HEK293T (cell line): ENCODE data around the gene CD44.
"Not testable (repeated sequence)": the region's sequence is repeated elsewhere in the genome, so short reads cannot be mapped to it uniquely, and the experiment has no call there.

Source experiments
- CTCF ChIA-PET: fragments of 350-600 bp; formaldehyde crosslinking; extraction: SDS; loops from one replicate; lab custom pipeline; 2021; ENCODE audit warnings: antibody characterized with exemption, inconsistent platforms; lab: Yijun Ruan, JAX
- POLR2A ChIA-PET: fragments of 350-600 bp; formaldehyde crosslinking; extraction: SDS; loops from one replicate; lab custom pipeline; 2020; ENCODE audit warnings: antibody characterized with exemption, inconsistent platforms; lab: Yijun Ruan, JAX
- DNase-seq: peaks from one replicate; pipeline ENCODE4 v3.0.0; 2012; ENCODE audit warnings: mixed read lengths; ENCODE audit errors: extremely low spot score
- ARNT ChIP-seq: fragments of 450-650 bp; IDR thresholded peaks from 2 replicates; pipeline ENCODE4 v1.6.1; 2017; ENCODE audit warnings: mild to moderate bottlenecking
- BHLHE40 ChIP-seq: fragments of 450-650 bp; IDR thresholded peaks from 2 replicates; pipeline ENCODE4 v1.6.1; 2016; ENCODE audit warnings: mild to moderate bottlenecking, moderate library complexity, borderline replicate concordance
- CTBP1 ChIP-seq: fragments of 450-650 bp; IDR thresholded peaks from 2 replicates; pipeline ENCODE4 v1.6.1; 2016; ENCODE audit warnings: borderline replicate concordance
- ELF4 ChIP-seq: fragments of 450-650 bp; IDR thresholded peaks from 2 replicates; pipeline ENCODE4 v1.6.1; 2017; ENCODE audit warnings: antibody characterized with exemption
- FOXA1 ChIP-seq: fragments of 450-650 bp; IDR thresholded peaks from 2 replicates; pipeline ENCODE4 v1.6.1; 2016; ENCODE audit warnings: mild to moderate bottlenecking
- FOXK2 ChIP-seq: fragments of 450-650 bp; IDR thresholded peaks from 2 replicates; pipeline ENCODE4 v1.6.1; 2016; ENCODE audit warnings: mild to moderate bottlenecking
- FOXM1 ChIP-seq: fragments of 450-650 bp; IDR thresholded peaks from 2 replicates; pipeline ENCODE4 v1.6.1; 2017; ENCODE audit warnings: mild to moderate bottlenecking, borderline replicate concordance
- HDGF ChIP-seq: fragments of 450-650 bp; IDR thresholded peaks from 2 replicates; pipeline ENCODE4 v1.6.1; 2017; ENCODE audit warnings: antibody characterized with exemption, borderline replicate concordance
- L3MBTL2 ChIP-seq: fragments of 450-650 bp; conservative IDR thresholded peaks from 2 replicates; pipeline ENCODE4 v1.6.1; 2016; ENCODE audit warnings: mild to moderate bottlenecking
- LEF1 ChIP-seq: fragments of 450-650 bp; IDR thresholded peaks from 2 replicates; pipeline ENCODE4 v1.6.1; 2017; ENCODE audit warnings: mild to moderate bottlenecking, borderline replicate concordance
- NFRKB ChIP-seq: fragments of 450-650 bp; IDR thresholded peaks from 2 replicates; pipeline ENCODE4 v1.6.1; 2016; ENCODE audit warnings: mild to moderate bottlenecking, moderate library complexity
- SP1 ChIP-seq: fragments of 450-650 bp; IDR thresholded peaks from 2 replicates; pipeline ENCODE4 v1.6.1; 2017
- SUZ12 ChIP-seq: fragments of 450-650 bp; IDR thresholded peaks from 2 replicates; pipeline ENCODE4 v1.6.1; 2016; ENCODE audit warnings: mild to moderate bottlenecking
- TARDBP ChIP-seq: fragments of 450-650 bp; IDR thresholded peaks from 2 replicates; pipeline ENCODE4 v1.6.1; 2016
- ZNF384 ChIP-seq: fragments of 450-650 bp; IDR thresholded peaks from 2 replicates; pipeline ENCODE4 v1.6.1; 2016
- TF ChIP-seq, protein P1 (sequence below): fragments of 450-650 bp; IDR thresholded peaks from 2 replicates; pipeline ENCODE4 v1.6.1; 2016

Gene CD44

DNA sequence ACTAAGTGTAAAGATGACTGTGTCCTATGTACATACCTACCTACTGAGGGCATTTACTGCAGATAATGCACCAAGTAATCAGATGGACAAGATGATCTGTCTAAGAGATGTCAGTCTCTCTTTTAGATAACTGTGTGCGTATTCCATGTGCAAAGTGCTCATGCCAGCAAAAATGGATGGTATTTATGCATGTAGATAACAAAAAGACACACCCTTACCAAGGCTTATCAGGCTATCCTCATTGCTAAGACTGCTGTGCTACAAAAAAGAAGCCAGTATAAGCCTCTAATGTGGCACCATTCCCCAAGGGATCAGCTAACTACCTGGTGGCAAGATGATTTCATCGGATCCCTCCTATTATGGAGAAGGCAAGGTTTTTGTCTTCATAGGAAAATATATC, 34.3 kb upstream of the CD44 start:
- CTCF ChIA-PET: no interaction called here
- TF ChIP-seq ZNF384: no peak
- TF ChIP-seq HDGF: no peak
- no peak for TF ChIP-seq ARNT
- TF ChIP-seq L3MBTL2: no peak
- no peak for TF ChIP-seq TARDBP
- TF ChIP-seq BHLHE40: no peak
- no peak for DNase-seq
- POLR2A ChIA-PET: no interaction called here

DNA sequence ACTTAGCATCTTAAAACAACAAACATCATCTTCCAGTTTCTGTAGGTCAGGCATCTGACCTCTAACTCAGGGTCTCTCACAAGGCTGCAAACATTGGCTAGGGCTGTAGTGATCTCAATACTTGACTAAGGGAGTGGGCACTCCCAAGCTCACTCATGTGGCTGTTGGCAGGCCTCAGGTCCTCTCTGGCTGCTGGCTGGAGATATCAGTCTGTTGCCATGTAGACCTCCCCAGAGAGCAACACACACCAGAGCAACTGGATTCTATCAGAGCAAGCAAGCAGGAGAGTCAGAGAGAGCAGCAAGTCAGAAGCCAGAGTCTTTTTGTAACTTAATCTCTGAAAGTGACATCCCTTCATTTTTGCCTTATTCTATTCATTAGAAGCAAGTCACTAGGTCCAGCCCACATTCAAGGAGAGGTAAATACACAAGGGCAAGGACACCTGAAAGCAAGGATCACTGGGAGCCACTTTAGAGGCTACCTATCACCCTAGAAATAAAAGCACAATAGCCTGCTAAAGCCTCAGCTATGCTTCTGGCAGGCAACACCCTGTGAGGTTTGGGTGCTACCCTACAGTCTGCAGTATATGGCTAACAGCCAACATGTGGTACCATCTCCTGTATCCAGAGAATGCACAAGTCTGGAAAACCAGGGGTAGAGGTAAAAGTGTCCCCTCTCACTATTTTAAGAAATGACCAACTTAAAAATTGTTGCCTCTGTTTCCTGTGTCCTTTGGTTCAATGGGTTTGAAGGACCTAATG, 33.5 kb upstream of the CD44 start:
- ChIA-PET CTCF (no interaction called here), POLR2A (interaction anchor here (0.9 kb wide), 1 partner anchor 11 kb away, joined by 3 read pairs; no protein-coding TSS in a partner anchor)
- DNase-seq: no peak
- no peak for TF ChIP-seq TARDBP
- TF ChIP-seq FOXA1: no peak
- no peak for TF ChIP-seq FOXM1
- TF ChIP-seq SP1: no peak
- TF ChIP-seq, protein P1, sequence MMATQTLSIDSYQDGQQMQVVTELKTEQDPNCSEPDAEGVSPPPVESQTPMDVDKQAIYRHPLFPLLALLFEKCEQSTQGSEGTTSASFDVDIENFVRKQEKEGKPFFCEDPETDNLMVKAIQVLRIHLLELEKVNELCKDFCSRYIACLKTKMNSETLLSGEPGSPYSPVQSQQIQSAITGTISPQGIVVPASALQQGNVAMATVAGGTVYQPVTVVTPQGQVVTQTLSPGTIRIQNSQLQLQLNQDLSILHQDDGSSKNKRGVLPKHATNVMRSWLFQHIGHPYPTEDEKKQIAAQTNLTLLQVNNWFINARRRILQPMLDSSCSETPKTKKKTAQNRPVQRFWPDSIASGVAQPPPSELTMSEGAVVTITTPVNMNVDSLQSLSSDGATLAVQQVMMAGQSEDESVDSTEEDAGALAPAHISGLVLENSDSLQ: no peak
- no peak for TF ChIP-seq ELF4
- TF ChIP-seq SUZ12: no peak
- no peak for TF ChIP-seq LEF1
- no peak for TF ChIP-seq BHLHE40
- TF ChIP-seq NFRKB: no peak
- no peak for TF ChIP-seq L3MBTL2
- TF ChIP-seq HDGF: no peak
- TF ChIP-seq ARNT: no peak
- TF ChIP-seq FOXK2: no peak
- TF ChIP-seq CTBP1: no peak
- TF ChIP-seq ZNF384: no peak

DNA sequence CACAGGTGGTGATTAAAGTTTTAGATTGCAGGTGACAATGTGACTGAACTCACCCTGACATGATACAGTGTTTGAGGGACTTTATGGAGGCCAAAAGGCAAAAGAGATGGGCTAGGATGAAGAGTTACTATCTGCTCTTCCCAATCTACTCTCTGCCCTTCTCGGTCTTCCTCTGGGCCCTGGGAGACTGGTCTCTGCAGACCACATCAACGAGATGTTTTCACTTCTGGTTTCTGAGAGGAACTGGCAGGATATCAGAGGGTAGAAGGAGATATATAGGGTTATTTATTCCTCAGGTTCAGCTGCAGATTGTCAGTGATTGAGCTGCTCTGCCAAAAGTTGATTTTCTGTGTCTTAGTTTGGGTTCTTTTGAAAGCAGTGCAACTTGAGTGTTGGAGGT, 32.4 kb upstream of the CD44 start:
- POLR2A ChIA-PET: no interaction called here
- DNase-seq: no peak
- CTCF ChIA-PET: no interaction called here

DNA sequence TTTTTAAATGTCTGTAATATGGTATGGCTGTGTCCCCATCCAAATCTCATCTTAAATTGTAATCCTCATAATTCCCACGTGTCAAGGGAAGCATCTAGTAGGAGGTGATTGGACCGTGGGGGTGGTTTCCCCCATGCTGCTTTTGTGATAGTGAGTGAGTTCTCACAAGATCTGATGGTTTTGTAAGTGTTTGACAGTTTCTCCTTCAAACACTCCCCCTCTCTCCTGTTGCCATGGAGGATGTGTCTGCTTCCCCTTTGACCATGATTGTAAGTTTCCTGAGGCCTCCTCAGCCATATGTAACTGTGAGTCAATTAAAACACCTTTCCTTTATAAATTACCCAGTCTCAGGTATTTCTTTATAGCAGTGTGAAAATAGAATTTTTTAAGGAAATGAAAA, 31.1 kb upstream of the CD44 start:
- TF ChIP-seq LEF1 (no peak), SUZ12 (no peak), ZNF384 (no peak), HDGF (no peak), SP1 (no peak), CTBP1 (no peak), FOXM1 (no peak), TARDBP (no peak), NFRKB (no peak), FOXA1 (no peak), BHLHE40 (no peak), FOXK2 (no peak), ARNT (no peak)
- TF ChIP-seq, protein P1: no peak
- ChIA-PET CTCF (no interaction called here), POLR2A (no interaction called here)
- no peak for DNase-seq

More for the DNA sequence above, 32.4 kb upstream of the CD44 start:
- TF ChIP-seq SUZ12 (no peak), BHLHE40 (no peak), FOXM1 (no peak), SP1 (no peak), L3MBTL2 (no peak), ARNT (no peak), CTBP1 (no peak), NFRKB (no peak), ZNF384 (no peak), HDGF (no peak), FOXK2 (no peak), LEF1 (no peak), TARDBP (no peak), ELF4 (no peak), FOXA1 (no peak)
- TF ChIP-seq, protein P1: no peak

DNA sequence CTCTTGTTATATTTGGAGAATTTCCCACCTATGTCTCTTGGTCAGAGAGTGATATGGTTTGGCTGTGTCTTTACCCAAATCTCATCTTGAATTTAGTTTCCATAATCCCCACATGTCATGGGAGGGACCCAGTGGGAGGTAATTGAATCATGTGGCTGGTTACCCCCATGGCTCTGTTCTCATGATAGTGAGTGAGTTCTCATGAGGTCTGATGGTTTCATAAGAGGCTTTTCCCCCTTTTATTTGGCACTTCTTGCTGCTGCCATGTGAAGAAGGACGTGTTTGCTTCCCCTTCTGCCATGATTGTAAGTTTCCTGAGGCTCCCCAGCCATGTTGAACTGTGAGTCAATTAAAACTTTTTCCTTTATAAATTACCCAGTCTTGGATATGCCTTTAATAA, 30.6 kb upstream of the CD44 start:
- CTCF ChIA-PET, DNase-seq, POLR2A ChIA-PET: not testable (repeated sequence)

DNA sequence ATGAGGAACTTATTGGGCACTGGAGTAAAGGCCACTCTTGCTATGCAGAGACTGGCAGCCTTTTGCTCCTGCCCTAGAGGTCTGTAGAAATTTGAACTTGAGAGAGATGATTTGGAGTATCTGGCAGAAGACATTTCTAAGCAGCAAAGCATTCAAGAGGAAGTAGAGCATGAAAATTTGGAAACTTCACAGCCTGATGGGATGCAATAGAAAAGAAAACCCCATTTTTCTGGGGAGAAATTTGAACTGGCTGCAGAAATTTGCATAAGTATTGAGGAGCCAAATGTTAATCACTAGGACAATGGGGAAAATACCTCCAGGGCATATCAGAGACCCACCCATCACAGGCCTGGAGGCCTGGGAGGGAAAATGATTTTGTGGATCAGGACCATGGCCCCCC, 29.9 kb upstream of the CD44 start:
- POLR2A ChIA-PET: no interaction called here
- DNase-seq: no peak
- CTCF ChIA-PET: no interaction called here
- TF ChIP-seq CTBP1 (no peak), FOXK2 (no peak), ZNF384 (no peak), BHLHE40 (no peak)
- TF ChIP-seq, protein P1: no peak
